Measurements from ENCODE around the gene CAPN5. TPM values are rescaled to one million over a fixed set of nuclear protein-coding genes. Genes with fewer than 3 reads are reported as not detected.

Gene CAPN5
- total RNA-seq, 2 experiments from 2014 or later: 0.43 to 0.65 TPM

- CTCF ChIA-PET: interaction anchor here (1.9 kb wide), 1 partner anchor 65 kb away, joined by 8 read pairs; no protein-coding TSS in a partner anchor
- no peaks in the 10 kb centered on the region for H3K27me3 Mint-ChIP-seq
- no peaks in the 10 kb centered on the region for H3K36me3 Mint-ChIP-seq (ENCODE audit: low read depth)
- H3K27ac Mint-ChIP-seq: no peak overlapping the region
- no peaks in the 10 kb centered on the region for H3K4me1 Mint-ChIP-seq
- H3K9me3 Mint-ChIP-seq: no peaks in the 10 kb centered on the region
- POLR2A ChIA-PET: no interaction called here
- no peak for DNase-seq
- H3K4me3 Mint-ChIP-seq: no peak overlapping the region
These were observed 46.0 kb downstream of the CAPN5 start for GRCh38 chr11:77112641-77113381.

- Mint-ChIP-seq H3K4me1 (no peaks in the 10 kb centered on the region), H3K27me3 (no peaks in the 10 kb centered on the region)
- CTCF ChIA-PET: interaction anchor here (0.7 to 2.8 kb wide), 4 partner anchors 14 to 363 kb away, joined by 3 to 11 read pairs (median 8); no protein-coding TSS in a partner anchor
These were observed 46.8 kb downstream of the CAPN5 start for GRCh38 chr11:77113382-77114088.

GRCh38 chr11:77114089-77114463, 47.3 kb downstream of the CAPN5 start:
- Mint-ChIP-seq H3K4me3 (no peak overlapping the region), H3K9me3 (no peaks in the 10 kb centered on the region), H3K27me3 (no peaks in the 10 kb centered on the region), H3K36me3 (ENCODE audit: low read depth) (no peaks in the 10 kb centered on the region), H3K4me1 (no peaks in the 10 kb centered on the region), H3K27ac (no peak overlapping the region)
- DNase-seq: no peak
- ChIA-PET POLR2A (no interaction called here), CTCF (interaction anchor here (0.7 to 2.8 kb wide), 4 partner anchors 13 to 364 kb away, joined by 3 to 11 read pairs (median 8); no protein-coding TSS in a partner anchor)

More at GRCh38 chr11:77113382-77114088, 46.8 kb downstream of the CAPN5 start:
- Mint-ChIP-seq H3K9me3 (no peaks in the 10 kb centered on the region), H3K36me3 (ENCODE audit: low read depth) (no peaks in the 10 kb centered on the region), H3K4me3 (no peak overlapping the region), H3K27ac (no peak overlapping the region)
- POLR2A ChIA-PET: no interaction called here
- no peak for DNase-seq

GRCh38 chr11:77115181-77115611, 48.4 kb downstream of the CAPN5 start:
- CTCF ChIA-PET: interaction anchor here (0.8 to 2.8 kb wide), 4 partner anchors 11 to 23 kb away, joined by 3 to 11 read pairs (median 6); no protein-coding TSS in a partner anchor
- POLR2A ChIA-PET: no interaction called here
- H3K27me3 Mint-ChIP-seq: no peaks in the 10 kb centered on the region
- H3K27ac Mint-ChIP-seq: no peak overlapping the region
- no peaks in the 10 kb centered on the region for H3K9me3 Mint-ChIP-seq
- H3K36me3 Mint-ChIP-seq (ENCODE audit: low read depth): no peaks in the 10 kb centered on the region
- no peaks in the 10 kb centered on the region for H3K4me1 Mint-ChIP-seq
- no peak for DNase-seq
- no peak overlapping the region for H3K4me3 Mint-ChIP-seq

- peaks cover 1% of the 10 kb centered on the region for H3K4me1 Mint-ChIP-seq
- H3K27me3 Mint-ChIP-seq: no peaks in the 10 kb centered on the region
- no peak for DNase-seq
- H3K4me3 Mint-ChIP-seq: no peak overlapping the region
- H3K36me3 Mint-ChIP-seq (ENCODE audit: low read depth): no peaks in the 10 kb centered on the region
- H3K27ac Mint-ChIP-seq: no peak overlapping the region
- POLR2A ChIA-PET: no interaction called here
- no peaks in the 10 kb centered on the region for H3K9me3 Mint-ChIP-seq
- CTCF ChIA-PET: interaction anchor here (0.8 to 2.8 kb wide), 3 partner anchors 11 to 24 kb away, joined by 4 to 9 read pairs (median 5); no protein-coding TSS in a partner anchor
These were observed 49.2 kb downstream of the CAPN5 start for GRCh38 chr11:77115956-77116355.

GRCh38 chr11:77117492-77117891, 50.7 kb downstream of the CAPN5 start:
- CTCF ChIA-PET: interaction anchor here (1.7 kb wide), 1 partner anchor 9 kb away, joined by 5 read pairs; no protein-coding TSS in a partner anchor

GRCh38 chr11:77118086-77118485, 51.3 kb downstream of the CAPN5 start:
- Mint-ChIP-seq H3K9me3 (no peaks in the 10 kb centered on the region), H3K27ac (no peak overlapping the region), H3K4me3 (no peak overlapping the region), H3K4me1 (peaks cover 4% of the 10 kb centered on the region), H3K27me3 (no peaks in the 10 kb centered on the region), H3K36me3 (ENCODE audit: low read depth) (no peaks in the 10 kb centered on the region)
- POLR2A ChIA-PET: no interaction called here
- no peak for DNase-seq
- CTCF ChIA-PET: no interaction called here

More at GRCh38 chr11:77117492-77117891, 50.7 kb downstream of the CAPN5 start:
- H3K4me1 Mint-ChIP-seq: peaks cover 4% of the 10 kb centered on the region
- H3K27ac Mint-ChIP-seq: no peak overlapping the region
- DNase-seq: no peak
- POLR2A ChIA-PET: no interaction called here
- H3K36me3 Mint-ChIP-seq (ENCODE audit: low read depth): no peaks in the 10 kb centered on the region
- H3K9me3 Mint-ChIP-seq: no peaks in the 10 kb centered on the region
- no peaks in the 10 kb centered on the region for H3K27me3 Mint-ChIP-seq
- H3K4me3 Mint-ChIP-seq: no peak overlapping the region

- Mint-ChIP-seq H3K9me3 (no peaks in the 10 kb centered on the region), H3K4me3 (no peak overlapping the region), H3K27me3 (no peaks in the 10 kb centered on the region), H3K4me1 (peaks cover 4% of the 10 kb centered on the region), H3K36me3 (ENCODE audit: low read depth) (no peaks in the 10 kb centered on the region), H3K27ac (no peak overlapping the region)
- ChIA-PET CTCF (interaction anchor here (1.0 kb wide), 1 partner anchor 69 kb away, joined by 3 read pairs; no protein-coding TSS in a partner anchor), POLR2A (no interaction called here)
- DNase-seq: no peak
These were observed 52.2 kb downstream of the CAPN5 start for GRCh38 chr11:77118971-77119370.

GRCh38 chr11:77119531-77119936, 52.8 kb downstream of the CAPN5 start:
- peaks cover 4% of the 10 kb centered on the region for H3K4me1 Mint-ChIP-seq
- CTCF ChIA-PET: interaction anchor here (1.0 kb wide), 1 partner anchor 68 kb away, joined by 3 read pairs; no protein-coding TSS in a partner anchor
- H3K4me3 Mint-ChIP-seq: no peak overlapping the region

GRCh38 chr11:77120571-77120970, 53.8 kb downstream of the CAPN5 start:
- H3K4me1 Mint-ChIP-seq: peaks cover 4% of the 10 kb centered on the region
- no peak overlapping the region for H3K4me3 Mint-ChIP-seq
- H3K27ac Mint-ChIP-seq: no peak overlapping the region
- ChIA-PET CTCF (no interaction called here), POLR2A (no interaction called here)
- no peaks in the 10 kb centered on the region for H3K27me3 Mint-ChIP-seq
- DNase-seq: no peak
- no peaks in the 10 kb centered on the region for H3K36me3 Mint-ChIP-seq (ENCODE audit: low read depth)
- no peaks in the 10 kb centered on the region for H3K9me3 Mint-ChIP-seq

More at GRCh38 chr11:77119531-77119936, 52.8 kb downstream of the CAPN5 start:
- POLR2A ChIA-PET: no interaction called here
- Mint-ChIP-seq H3K9me3 (no peaks in the 10 kb centered on the region), H3K27ac (no peak overlapping the region), H3K36me3 (ENCODE audit: low read depth) (no peaks in the 10 kb centered on the region), H3K27me3 (no peaks in the 10 kb centered on the region)
- DNase-seq: no peak

- ChIA-PET CTCF (interaction anchor here (0.8 to 1.1 kb wide), 3 partner anchors 15 to 73 kb away, joined by 3 to 4 read pairs (median 3); no protein-coding TSS in a partner anchor), POLR2A (no interaction called here)
- Mint-ChIP-seq H3K9me3 (no peaks in the 10 kb centered on the region), H3K4me3 (no peak overlapping the region), H3K27ac (no peak overlapping the region), H3K27me3 (no peaks in the 10 kb centered on the region), H3K4me1 (peaks cover 4% of the 10 kb centered on the region), H3K36me3 (ENCODE audit: low read depth) (no peaks in the 10 kb centered on the region)
- DNase-seq: no peak
These were observed 54.4 kb downstream of the CAPN5 start for GRCh38 chr11:77121096-77121640.

GRCh38 chr11:77121876-77122575, 55.3 kb downstream of the CAPN5 start:
- Mint-ChIP-seq H3K4me1 (peaks cover 4% of the 10 kb centered on the region), H3K36me3 (ENCODE audit: low read depth) (no peaks in the 10 kb centered on the region), H3K27me3 (no peaks in the 10 kb centered on the region), H3K4me3 (no peak overlapping the region), H3K9me3 (no peaks in the 10 kb centered on the region), H3K27ac (no peak overlapping the region)
- ChIA-PET CTCF (interaction anchor here (0.8 to 1.1 kb wide), 3 partner anchors 14 to 74 kb away, joined by 3 to 4 read pairs (median 3); no protein-coding TSS in a partner anchor), POLR2A (no interaction called here)
- no peak for DNase-seq

Data from activated CD4-positive, alpha-beta memory T cell treated with anti-CD3 and anti-CD28 coated beads, Interleukin-2, amount 10 ng/mL, durations not matched to agents 7 days and 5 days (primary cell).